B cell (primary cell): ENCODE data around the gene PRTG.

Experiments
- CTCF ChIP-seq: fragments of 200-600 bp; IDR thresholded peaks from one replicate; pipeline ENCODE4 v1.8.0; 2022; ENCODE audit warnings: antibody characterized with exemption, mild to moderate bottlenecking
- EZH2 ChIP-seq: IDR thresholded peaks from 2 replicates; pipeline ENCODE4 v1.6.1; 2012; ENCODE audit warnings: borderline replicate concordance, low read depth, mild to moderate bottlenecking, moderate library complexity, low read length; ENCODE audit not compliant: insufficient read depth, poor library complexity, severe bottlenecking

- TF ChIP-seq CTCF (no peak), EZH2 (no peak)
Measured at GRCh38 chr15:55588070-55588814, 154.7 kb downstream of the PRTG start, which contains the start of gene PYGO1.
